ENCODE data around the gene CNMD. TPM values are rescaled to one million over a fixed set of nuclear protein-coding genes. Genes with fewer than 3 reads are reported as not detected.

CNMD gene
- total RNA-seq, 4 donors from 2014 or later: not detected

DNA sequence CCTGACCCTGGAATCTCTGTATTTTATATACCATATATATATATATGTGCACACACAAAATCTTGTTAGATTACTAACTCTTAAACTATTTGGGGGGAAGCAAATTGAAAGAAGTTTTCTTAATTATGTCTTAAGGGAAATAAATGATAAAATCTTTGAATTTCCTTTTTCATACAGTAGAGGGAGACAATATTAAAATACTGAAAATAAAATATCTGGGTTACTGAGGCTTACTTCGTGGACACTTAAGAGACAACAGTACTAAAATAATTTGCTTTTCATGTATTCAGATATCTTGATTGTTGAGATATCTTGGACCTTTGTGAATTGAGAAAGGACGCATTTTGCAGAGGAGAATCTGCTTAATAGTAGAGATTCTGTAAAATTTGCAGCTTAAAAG is 69.9 kb downstream of the CNMD start:
- Histone ChIP-seq H3K36me3 (peaks cover 0 to 45% of the 10 kb centered on the region in 2 donors), H3K9me3 (no peaks in the 10 kb centered on the region), H3K27me3 (no peaks in the 10 kb centered on the region), H3K4me1 (no peaks in the 10 kb centered on the region), H3K4me3 (no peak overlapping the region), H3K27ac (no peak overlapping the region)
- in situ Hi-C loops (cut with MboI; ENCODE audit: low sequenced_read_pairs in 4 of 4): loop anchor here in 2 of 4 donors (25.0 kb wide), 2 partner anchors 207 to 482 kb away; partner anchors contain the start of genes CKAP2 (in 1 of the 2) and VPS36 (in 1 of the 2)
- DNase-seq: no peak
- ATAC-seq: no peak
- intact Hi-C loops (cut with DNase I; ENCODE audit: low total_unique reads): no loop called here
- no peak for TF ChIP-seq POLR2A (IDR thresholded peaks at IDR 0.05)
- TF ChIP-seq, protein P1, sequence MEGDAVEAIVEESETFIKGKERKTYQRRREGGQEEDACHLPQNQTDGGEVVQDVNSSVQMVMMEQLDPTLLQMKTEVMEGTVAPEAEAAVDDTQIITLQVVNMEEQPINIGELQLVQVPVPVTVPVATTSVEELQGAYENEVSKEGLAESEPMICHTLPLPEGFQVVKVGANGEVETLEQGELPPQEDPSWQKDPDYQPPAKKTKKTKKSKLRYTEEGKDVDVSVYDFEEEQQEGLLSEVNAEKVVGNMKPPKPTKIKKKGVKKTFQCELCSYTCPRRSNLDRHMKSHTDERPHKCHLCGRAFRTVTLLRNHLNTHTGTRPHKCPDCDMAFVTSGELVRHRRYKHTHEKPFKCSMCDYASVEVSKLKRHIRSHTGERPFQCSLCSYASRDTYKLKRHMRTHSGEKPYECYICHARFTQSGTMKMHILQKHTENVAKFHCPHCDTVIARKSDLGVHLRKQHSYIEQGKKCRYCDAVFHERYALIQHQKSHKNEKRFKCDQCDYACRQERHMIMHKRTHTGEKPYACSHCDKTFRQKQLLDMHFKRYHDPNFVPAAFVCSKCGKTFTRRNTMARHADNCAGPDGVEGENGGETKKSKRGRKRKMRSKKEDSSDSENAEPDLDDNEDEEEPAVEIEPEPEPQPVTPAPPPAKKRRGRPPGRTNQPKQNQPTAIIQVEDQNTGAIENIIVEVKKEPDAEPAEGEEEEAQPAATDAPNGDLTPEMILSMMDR (IDR thresholded peaks at IDR 0.05 in 4 of 5, conservative IDR thresholded peaks at IDR 0.05 in 1 of 5): no peak

GRCh38 chr13:52665325-52665724 is 74.3 kb downstream of the CNMD start:
- in situ Hi-C loops (cut with MboI; ENCODE audit: low sequenced_read_pairs in 4 of 4) (loop anchor here in 2 of 4 donors (25.0 kb wide), 2 partner anchors 203 to 478 kb away; partner anchors contain the start of genes CKAP2 (in 1 of the 2) and VPS36 (in 1 of the 2)), intact Hi-C loops (cut with DNase I; ENCODE audit: low total_unique reads) (no loop called here)
- no peaks in the 10 kb centered on the region for H3K4me1 ChIP-seq
- H3K9me3 ChIP-seq: no peaks in the 10 kb centered on the region
- no peak for ATAC-seq
- no peak for DNase-seq
- H3K36me3 ChIP-seq: peaks cover 0 to 87% of the 10 kb centered on the region in 2 donors
- H3K27me3 ChIP-seq: no peaks in the 10 kb centered on the region
- TF ChIP-seq POLR2A (IDR thresholded peaks at IDR 0.05): no peak
- TF ChIP-seq, protein P1 (IDR thresholded peaks at IDR 0.05 in 4 of 5, conservative IDR thresholded peaks at IDR 0.05 in 1 of 5): peak in 1 of 5 experiments; percentile 36
- no peak overlapping the region for H3K4me3 ChIP-seq
- no peak overlapping the region for H3K27ac ChIP-seq

- no peaks in the 10 kb centered on the region for H3K4me1 ChIP-seq
- no peak overlapping the region for H3K27ac ChIP-seq
- ATAC-seq (no peak), DNase-seq (no peak)
- no peak overlapping the region for H3K4me3 ChIP-seq
- no peaks in the 10 kb centered on the region for H3K9me3 ChIP-seq
- peaks cover 0 to 91% of the 10 kb centered on the region in 2 donors for H3K36me3 ChIP-seq
- in situ Hi-C loops (cut with MboI; ENCODE audit: low sequenced_read_pairs in 4 of 4) (loop anchor here in 2 of 4 donors (25.0 kb wide), 2 partner anchors 202 to 477 kb away; partner anchors contain the start of genes CKAP2 (in 1 of the 2) and VPS36 (in 1 of the 2)), intact Hi-C loops (cut with DNase I; ENCODE audit: low total_unique reads) (no loop called here)
- TF ChIP-seq, protein P1 (IDR thresholded peaks at IDR 0.05 in 4 of 5, conservative IDR thresholded peaks at IDR 0.05 in 1 of 5): no peak
- no peak for TF ChIP-seq POLR2A (IDR thresholded peaks at IDR 0.05)
- no peaks in the 10 kb centered on the region for H3K27me3 ChIP-seq
Measured at GRCh38 chr13:52664272-52664671, 75.3 kb downstream of the CNMD start.

- Histone ChIP-seq H3K9me3 (no peaks in the 10 kb centered on the region), H3K36me3 (peaks cover 0 to 63% of the 10 kb centered on the region in 2 donors), H3K27ac (no peak overlapping the region), H3K4me3 (no peak overlapping the region), H3K27me3 (no peaks in the 10 kb centered on the region), H3K4me1 (peaks cover 4 to 5% of the 10 kb centered on the region in 2 donors)
- intact Hi-C loops (cut with DNase I; ENCODE audit: low total_unique reads): loop anchor here (10.0 kb wide), 2 partner anchors 465 to 645 kb away; partner anchors contain the start of genes ALG11 and ATP7B
- TF ChIP-seq POLR2A (IDR thresholded peaks at IDR 0.05): no peak
- TF ChIP-seq, protein P1 (IDR thresholded peaks at IDR 0.05 in 4 of 5, conservative IDR thresholded peaks at IDR 0.05 in 1 of 5): no peak
- DNase-seq (no peak), ATAC-seq (no peak)
- in situ Hi-C loops (cut with MboI; ENCODE audit: low sequenced_read_pairs in 4 of 4): loop anchor here in 3 of 4 donors (10.0 to 25.0 kb wide), 3 partner anchors 197 to 472 kb away; partner anchors contain the start of genes CKAP2 (in 1 of the 3) and VPS36 (in 1 of the 3)
Measured at GRCh38 chr13:52659340-52659739, 80.3 kb downstream of the CNMD start.

Other genes starting within 250 kb of the CNMD start
- 1 to 10 TPM in 3 of 4 donors, under 1 TPM in 1; 0.55 to 1.3 (median 1.1) TPM for gene HNRNPA1L2, start 97.4 kb downstream of the CNMD start, total RNA-seq
- 10 to 100 TPM; 37.5 to 48.5 (median 40.1) TPM for gene SUGT1, start 87.0 kb downstream of the CNMD start, total RNA-seq
- gene PCDH8, start 108.8 kb upstream of the CNMD start, total RNA-seq: under 1 TPM in 1 of 4 donors, not detected in 3; 0.39 TPM